Fibroblast of the conjunctiva (primary cell): ENCODE data around the gene RRP1.
A peak's percentile ranks its signal among the peaks of the same experiment; 100 is the strongest.

Experiments
- DNase-seq: peaks from one replicate; pipeline ENCODE4 v3.0.0-alpha.2; 2010; ENCODE audit warnings: low read depth

Gene RRP1, protein sequence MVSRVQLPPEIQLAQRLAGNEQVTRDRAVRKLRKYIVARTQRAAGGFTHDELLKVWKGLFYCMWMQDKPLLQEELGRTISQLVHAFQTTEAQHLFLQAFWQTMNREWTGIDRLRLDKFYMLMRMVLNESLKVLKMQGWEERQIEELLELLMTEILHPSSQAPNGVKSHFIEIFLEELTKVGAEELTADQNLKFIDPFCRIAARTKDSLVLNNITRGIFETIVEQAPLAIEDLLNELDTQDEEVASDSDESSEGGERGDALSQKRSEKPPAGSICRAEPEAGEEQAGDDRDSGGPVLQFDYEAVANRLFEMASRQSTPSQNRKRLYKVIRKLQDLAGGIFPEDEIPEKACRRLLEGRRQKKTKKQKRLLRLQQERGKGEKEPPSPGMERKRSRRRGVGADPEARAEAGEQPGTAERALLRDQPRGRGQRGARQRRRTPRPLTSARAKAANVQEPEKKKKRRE

DNA sequence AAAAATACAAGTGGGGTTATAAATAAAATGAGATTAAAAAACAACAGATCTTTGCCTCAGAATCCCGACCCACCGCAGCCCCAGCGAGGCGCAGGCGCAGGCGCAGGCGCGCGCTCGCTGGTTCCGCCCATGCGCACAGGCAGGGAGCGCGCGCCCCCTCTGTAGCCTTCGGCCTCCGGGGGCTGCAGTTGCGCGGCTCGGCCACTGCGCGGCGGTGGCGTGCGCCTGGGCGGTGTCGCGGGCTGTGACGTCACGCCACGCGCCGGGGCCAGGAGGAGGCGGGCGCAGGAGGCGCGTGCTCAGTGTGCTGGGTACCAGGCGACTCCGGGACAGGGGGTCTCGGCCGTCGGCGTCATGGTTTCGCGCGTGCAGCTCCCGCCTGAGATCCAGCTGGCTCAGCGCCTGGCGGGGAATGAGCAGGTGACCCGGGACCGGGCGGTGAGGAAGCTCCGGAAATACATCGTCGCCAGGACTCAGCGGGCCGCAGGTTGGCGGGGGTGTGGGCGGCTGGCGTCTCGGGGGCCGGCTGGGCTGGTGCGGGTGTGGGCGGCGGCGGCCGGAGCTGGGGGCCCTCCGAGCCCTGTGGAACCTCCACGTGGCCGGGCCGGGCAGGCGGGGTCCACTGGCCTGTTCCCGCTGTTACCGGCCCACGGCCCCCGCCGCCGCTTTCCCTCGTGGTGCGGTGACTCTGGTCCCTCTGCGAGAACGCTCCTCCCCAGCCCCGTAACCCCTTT lies at the start of gene RRP1:
TSS of gene RRP1 (plus strand) at position 302 of the 734 bp plus-strand sequence. CDS start at position 355, 53 bp downstream.
- DNase-seq, result peak; percentile 72

DNA sequence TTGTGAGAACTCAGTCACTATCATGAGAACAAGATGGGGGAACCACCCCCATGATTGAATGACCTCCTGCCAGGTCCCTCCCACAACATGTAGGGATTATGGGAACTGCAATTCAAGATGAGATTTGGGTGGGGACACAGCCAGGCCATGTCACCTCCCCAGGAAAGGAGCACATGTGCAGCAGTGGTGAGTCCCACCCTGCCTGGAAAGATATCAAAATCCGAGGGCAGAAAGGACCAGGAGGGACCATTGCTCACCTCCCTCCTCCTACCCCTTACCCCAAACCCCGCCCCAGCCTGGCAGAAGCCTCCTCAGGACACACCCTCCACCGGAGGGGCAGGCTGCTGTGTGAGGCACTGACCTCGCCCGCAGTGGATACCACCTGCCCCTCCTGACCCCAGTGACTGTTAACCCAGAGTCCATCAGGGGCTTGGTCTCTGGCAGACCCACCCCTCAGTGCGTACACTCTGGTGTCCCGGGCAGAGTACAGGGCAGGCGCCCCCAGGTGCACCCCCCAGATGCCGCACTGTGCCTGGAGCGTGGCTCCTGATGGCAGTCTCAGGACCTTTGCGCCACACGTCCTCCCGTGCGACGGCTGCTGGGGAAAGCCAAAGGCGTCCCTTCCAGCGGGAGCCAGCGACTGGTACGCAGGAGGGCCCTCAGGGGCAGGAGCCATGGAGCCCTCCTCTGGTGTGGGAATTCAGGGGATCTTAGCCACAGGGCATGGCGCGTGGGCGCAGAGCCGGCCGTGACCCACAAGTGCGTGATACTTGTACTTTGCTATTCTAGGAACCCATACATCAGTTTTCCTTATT lies 49.5 kb upstream of the RRP1 start:
- DNase-seq, result no peak

DNA sequence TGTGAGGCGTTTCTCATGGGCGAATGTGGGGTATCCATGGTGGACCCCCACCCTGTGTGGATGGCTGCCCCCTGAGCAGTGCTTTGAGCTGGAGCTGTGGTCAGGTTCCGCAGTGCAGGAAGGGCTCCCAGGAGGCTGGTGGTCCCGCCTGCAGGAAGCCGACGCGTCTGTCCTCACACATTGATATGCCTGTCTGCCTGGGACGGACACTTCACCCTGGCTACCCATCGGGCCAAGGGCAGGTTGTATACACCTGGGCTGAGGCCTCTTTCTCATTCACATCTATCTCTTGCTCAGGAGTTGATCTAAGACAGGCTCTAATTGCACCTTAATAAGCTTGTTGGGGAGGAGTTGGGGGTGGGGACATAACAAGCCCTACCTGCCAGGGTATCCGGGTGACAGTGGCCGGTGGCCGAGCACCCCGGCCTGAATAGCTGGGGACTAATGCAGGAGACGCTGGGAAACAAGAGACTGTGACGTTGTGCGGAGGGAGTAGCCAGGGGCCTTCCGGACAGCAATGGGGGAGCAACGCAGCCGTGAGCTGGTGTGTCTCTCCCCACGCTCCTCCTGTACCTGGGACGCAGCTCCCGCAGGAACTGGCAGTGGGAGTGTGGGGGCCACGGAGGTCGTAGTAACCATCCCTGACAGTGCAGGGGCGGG lies 48.8 kb upstream of the RRP1 start:
- DNase-seq, result no peak

DNA sequence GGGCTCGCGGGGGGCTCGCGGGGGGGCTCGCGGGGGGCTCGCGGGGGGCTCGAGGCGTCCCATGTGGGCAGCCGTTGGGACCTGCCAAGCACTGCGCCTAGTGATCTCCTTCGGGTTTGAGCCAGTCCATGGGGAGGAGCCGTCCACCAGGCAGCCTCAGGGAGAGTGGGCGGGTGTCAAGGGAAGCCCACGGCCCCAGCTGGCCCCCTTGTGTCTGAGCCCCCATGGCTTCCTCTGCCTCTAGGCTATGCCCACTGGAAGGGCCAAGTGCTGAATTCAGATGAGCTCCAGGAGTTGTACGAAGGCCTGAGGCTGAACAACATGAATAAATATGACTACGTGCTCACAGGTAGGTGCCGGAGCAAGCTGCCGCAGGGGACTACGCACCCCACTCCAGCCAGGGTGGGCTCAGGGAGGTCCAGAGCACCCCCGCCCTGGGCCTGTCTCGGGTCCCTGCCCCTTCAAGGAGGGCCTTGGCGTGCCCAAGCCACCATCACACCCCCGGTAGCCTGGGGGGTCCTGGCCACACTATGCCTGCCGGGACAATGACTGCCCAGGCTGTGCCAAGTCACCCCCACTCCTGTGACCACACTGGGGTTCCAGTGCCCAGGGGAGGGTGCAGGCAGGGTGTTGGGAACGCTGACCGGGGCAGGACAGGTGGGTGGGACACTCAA lies 47.8 kb upstream of the RRP1 start:
- no peak for DNase-seq

DNA sequence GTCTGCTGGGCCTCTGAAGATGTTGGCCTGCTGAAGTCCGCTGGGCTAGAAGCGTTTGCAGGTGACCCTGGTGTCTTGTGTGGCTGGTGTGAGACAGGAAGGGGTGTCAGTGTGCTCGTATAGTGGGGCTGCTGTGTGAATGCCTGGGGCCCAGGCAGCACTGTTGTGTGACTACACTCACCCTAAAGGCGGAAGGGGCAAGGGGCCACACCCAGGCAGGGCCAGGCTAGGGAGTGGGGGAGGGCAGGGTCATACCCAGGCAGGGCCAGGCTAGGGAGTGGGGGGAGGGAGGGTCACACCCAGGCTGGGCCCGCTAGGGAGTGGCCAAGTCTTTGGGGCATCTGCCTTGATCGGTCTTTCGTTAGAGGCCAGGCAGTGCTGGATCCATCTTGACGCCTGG lies 45.4 kb upstream of the RRP1 start:
- DNase-seq, result no peak

DNA sequence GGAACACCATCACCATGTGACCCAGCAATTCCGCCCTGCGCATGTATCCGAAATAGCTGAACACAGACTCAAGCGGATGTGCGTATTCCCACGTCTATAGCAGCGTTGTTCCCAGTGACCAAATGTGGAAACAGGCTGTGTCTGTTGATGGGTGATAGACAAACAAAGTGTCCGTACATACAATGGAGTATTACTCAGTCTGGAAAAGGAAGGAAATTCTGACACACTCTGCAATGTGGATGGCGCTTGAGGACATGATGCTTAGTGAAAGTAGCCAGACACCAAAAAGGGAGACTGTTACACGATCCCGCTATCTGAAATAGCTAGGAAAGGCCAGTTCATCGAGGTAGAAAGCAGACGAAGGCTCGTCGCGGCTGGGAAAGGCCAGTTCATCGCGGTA lies 44.7 kb upstream of the RRP1 start:
- no peak for DNase-seq

DNA sequence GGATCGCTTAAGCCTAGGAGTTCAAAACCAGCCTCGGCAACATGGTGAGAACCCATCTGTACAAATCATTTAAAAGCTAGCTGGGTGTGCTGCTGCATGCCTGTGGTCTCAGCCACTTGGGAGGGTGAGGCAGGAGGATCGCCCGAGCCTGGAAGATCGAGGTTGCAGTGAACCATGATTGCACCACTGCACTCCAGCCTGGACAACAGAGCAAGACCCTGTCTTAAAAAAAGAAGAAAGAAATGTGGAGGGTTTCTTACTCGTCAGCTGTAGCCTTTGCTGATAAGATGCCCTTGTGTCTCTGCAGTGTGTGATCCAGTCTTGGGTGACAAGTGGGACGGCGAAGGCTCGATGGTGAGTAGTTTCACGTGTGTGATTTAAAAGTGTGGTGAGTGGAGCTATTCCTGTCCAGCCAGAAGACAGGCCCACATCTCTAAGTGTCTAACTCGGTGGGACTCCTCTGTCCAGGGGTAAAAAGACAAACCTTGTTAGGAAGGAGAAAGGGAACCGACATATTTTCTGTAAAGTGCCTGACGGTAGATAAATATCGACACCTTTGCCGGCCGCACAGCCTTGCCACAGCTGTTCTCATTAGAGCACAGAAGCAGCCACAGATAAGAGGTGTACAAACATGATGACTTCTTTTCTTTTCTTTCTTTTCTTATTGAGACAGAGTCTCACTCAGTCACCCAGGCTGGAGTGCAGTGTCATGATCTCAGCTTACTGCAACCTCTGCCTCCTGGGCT lies 43.4 kb upstream of the RRP1 start:
- no peak for DNase-seq

DNA sequence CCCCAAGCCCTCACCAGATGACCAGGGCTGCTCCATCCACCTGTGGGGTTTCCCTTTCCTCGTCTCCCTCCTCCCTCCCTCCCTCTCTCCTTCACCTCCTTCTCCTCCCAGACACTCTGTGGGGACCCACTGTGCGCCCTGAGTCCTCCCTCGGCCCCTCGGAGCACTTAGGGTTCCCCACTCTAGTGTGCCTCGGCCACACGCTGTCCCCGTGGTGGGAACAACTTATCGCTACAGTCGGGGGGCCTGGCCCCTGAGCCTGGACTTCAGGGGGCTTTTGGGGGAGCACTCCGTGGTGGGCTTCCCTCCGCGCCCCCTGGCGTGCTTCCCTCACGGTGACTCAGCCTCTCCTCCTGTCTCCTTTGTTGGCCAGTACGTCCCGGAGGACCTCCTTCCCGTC lies 40.8 kb upstream of the RRP1 start:
- no peak for DNase-seq

DNA sequence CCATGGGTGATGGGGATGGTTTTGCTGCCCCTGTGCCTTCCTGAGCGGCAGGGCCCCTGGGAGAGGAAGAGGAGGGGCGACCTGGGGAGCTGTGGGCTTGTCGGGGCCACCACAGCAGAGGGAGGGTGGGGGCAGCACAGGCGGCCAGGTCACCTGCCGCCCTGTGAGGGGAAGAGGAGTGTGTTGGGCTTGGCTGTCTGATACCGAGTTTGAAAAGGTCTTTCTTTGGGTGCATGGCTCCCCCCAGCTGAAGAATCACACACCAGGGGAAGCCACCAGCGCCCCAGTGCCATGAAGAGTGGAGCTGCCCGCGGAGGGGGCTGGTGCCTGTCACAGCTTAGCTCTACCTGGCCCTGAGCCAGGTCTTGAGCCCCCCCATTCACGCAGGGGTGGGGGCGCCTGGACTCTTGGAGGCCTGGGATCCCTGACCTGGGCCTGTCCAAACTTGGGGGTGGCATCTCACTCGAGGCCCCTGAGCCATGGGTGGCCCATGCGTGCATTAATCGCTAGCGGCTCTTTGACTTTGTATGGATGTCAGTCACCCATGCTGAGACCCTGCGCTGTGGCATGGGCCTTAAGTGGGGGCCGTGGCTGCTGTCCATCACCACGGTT lies 39.6 kb upstream of the RRP1 start:
- no peak for DNase-seq

DNA sequence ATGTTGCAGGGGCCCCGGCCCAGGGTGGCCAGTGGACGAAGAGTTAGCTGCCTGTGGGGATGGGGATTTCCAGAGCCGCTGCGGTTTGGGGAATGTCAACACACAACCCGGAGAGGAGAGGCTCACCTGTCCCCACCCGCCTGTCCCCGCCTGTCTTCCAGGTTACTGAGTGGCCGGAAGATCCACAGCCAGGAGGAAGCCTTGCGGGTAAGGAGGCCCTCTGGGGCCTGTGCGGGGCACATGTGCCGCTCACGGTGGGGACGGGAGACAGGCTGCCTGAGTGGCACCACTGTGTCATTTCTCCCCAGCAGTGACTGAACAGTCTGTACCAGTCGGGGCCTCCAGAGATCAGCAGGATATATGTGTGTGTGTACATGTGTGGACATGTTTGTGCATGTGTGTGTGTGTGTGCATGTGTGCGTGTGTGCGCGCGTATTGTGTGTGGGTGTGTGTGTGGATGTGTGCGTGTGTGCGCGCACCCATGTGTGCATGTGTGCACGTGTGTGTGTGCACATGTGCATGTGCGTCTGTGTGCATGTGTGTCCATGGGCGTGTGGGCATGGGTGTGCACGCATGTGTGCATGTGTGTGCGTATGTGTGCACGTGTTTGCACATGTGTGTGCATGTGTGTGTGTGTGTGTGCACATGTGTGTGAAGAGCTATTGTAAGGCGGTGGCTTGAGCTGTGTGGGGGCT lies 38.9 kb upstream of the RRP1 start:
- no peak for DNase-seq

DNA sequence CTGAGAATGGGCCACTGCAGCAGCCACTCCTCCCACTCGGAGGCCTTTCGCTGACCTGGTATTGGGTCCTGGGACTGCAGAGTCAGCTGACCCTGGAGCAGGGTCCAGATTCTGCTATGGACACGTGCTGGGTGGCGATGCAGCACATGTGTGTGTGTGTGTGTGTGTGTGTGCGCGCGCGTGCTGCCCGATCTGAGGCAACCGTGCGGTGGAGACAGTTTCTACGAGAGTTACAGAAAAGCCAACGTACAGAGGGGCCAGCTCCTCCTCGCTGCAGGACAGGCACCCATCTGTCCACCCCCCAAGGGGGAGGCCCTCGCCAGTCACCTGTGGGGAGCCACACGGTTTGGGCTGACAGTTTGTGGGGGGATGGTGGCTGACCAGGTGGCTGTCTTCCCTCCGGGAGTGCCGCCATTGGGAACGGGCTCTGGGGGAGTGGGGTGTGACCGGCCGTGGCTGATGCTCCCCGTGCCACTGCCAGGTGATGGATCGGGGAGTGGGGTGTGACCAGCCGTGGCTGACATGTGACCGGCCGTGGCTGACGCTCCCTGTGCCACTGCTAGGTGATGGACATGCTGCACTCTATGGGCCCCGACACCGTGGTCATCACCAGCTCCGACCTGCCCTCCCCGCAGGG lies 37.3 kb upstream of the RRP1 start:
- DNase-seq, result no peak

DNA sequence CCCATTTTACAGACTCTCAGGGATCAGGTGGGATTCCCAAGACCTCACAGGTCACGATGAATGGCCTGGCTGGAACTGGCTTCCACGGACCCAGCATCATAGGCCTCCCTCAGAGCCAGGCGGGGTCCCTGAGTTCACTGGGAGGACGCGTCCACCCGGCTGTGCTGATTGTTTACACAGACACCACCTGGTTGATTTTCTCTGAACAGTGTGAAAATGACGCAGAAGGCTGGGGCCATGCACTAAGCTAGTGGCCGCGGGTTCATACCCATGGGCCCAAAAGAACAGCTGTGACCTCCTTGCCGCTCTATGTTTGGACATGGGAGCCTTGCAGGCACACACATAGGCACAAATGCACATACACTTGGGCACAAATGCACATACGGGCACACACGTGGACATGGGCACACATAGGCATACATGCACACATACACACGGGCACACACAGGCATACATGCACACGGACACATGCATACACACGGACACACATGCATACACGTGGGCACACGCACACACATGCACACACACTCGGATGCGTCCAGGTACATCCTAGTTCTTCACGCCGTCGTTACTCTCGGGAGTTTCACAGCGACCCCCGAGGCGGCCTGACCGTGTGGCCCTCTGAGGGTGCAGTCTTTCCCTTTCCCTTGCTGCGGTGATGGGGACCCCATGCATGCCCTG lies 36.5 kb upstream of the RRP1 start:
- DNase-seq, result no peak

DNA sequence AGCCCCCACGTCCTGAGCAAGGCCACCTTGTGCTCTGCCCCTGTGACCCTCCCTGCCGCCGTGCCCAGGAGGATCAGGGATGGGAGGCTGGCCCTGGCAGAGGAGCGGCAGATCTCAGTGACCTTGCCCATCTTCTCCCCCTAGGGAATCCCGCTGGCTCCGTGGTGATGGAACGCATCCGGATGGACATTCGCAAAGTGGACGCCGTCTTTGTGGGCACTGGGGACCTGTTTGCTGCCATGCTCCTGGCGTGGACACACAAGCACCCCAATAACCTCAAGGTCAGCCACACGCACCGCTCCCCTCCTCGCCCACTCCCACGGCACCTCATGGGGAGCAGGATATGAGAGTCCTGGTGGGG lies 36.0 kb upstream of the RRP1 start:
- no peak for DNase-seq

DNA sequence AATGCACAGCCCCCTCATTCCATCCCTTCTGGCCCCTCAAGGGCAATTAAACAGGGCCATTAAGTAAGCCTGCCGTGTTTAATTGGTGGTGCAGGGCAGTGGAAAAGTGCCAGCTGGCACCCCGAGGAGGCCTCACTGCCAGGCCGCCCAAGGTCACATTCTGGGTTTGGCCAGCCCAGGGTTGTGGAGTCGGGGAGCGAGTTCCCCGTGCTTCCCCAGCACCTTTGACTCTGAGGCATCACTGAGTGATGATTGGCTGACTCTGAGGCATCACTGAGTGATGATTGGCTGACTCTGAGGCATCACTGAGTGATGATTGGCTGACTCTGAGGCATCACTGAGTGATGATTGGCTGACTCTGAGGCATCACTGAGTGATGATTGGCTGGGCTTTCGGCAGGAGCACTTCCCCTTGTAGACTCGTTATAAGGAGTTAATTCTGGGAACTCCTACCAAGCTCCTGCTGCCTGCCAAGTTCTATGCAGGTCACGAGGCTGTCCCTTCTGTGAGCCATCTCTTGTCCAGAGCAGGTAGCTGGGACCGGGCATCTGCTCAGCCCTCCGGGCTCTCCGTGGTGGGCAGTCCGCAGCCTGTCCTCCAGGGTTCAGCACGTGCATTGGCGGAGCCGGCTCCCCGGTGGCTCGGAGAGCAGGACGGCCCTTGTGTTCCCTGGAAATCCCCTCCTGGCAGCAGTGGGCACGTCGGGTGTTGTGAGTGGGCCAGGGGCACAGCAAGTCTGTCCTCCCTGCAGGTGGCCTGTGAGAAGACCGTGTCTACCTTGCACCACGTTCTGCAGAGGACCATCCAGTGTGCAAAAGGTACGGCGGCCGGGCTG lies 34.2 kb upstream of the RRP1 start:
- no peak for DNase-seq

DNA sequence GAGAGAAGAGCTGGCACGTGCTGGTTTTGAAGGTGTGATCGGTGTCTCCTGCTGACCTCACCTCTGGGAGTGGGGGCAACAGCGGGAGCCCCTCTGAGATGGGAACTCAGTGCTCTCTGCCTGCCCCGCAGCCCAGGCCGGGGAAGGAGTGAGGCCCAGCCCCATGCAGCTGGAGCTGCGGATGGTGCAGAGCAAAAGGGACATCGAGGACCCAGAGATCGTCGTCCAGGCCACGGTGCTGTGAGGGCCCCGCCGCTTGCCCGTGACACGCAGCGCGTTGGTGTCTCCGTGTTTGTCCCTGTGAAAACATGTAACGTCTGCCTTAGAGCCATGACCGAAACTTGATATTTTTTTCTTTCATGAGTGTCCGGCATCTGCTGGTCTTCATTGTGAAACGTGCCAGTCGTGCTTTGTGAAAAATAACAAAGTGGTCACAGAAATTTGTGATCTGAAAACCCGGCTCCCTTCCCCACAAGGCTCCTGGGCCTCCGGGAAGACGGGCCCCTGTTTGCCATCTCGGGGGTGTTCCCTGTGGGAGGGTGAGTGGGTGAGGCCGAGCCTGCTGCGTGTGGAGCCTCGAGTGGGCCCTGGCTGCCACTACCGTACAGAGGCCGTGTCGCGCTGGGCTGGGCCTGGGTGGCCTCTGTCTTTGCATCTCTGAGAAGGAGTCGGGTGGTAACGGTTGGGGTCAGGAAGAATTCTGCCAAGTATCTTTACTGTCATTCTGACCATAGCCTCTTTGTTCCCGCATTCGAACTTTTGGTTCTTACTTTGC lies 33.4 kb upstream of the RRP1 start:
- no peak for DNase-seq

DNA sequence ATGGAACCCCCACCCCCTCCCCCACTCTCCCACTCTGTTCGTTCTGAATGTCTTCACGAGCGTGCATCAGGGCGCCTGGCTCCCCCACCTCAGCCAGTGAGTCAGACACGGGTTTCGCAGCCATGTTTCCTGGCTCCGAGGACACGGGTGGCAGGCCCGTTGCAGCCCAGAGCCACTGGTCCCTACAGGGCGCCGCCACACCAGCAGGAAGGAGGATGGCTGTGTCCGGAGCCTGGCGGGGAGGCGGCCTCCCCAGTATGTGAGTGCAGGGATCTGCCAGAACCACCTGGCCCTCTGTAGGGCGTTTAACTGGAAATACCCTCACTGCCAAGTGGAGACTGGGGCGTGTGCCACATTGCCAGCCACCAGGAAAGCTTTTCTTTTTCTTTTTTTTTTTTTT lies 31.8 kb upstream of the RRP1 start:
- no peak for DNase-seq

DNA sequence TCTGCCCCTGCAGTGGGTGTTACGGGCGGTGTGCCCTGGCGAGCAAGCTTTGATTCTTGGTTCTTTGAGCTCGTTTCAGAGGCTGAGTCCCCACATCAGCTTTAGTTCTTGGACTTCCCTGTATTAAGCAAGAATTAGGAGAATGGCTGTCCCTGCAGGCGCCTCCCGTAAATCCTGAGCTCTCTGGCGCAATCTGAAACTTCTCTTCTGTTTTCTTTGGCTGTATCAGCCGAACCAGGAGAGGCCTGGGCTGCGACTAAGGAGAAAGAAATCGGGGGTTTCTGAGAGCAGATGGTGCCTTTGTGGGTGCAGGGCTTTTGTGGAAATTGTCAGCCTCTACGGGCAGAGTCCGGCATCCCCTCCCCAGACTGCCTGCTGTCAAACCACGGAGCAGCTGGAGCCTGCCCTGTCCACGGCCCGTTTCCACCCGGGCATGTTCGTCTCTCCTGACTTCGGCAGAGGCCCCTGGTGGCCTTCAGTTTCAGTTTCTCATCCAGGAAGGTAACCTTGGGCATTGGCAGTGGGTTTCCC lies 31.2 kb upstream of the RRP1 start:
- DNase-seq, result peak; percentile 64
